HUES6 (cell line): ENCODE results near the gene ZFPM1.

Experiments used
- H3K27ac ChIP-seq: 2 replicates; pipeline ENCODE4 v1.7.0; 2013; ENCODE audit warnings: low read depth, mild to moderate bottlenecking, low read length, inconsistent platforms
- H3K27me3 ChIP-seq: 2 replicates; pipeline ENCODE4 v1.6.1; 2013; ENCODE audit warnings: low read length; ENCODE audit not compliant: control insufficient read depth, insufficient read depth
- H3K36me3 ChIP-seq: 2 replicates; pipeline ENCODE4 v1.6.1; 2013; ENCODE audit warnings: low read length; ENCODE audit not compliant: control insufficient read depth, insufficient read depth
- H3K4me1 ChIP-seq: 2 replicates; pipeline ENCODE4 v1.6.1; 2013; ENCODE audit warnings: low read length; ENCODE audit not compliant: control insufficient read depth, insufficient read depth
- H3K4me3 ChIP-seq: 2 replicates; pipeline ENCODE4 v1.5.1; 2013; ENCODE audit warnings: low read depth, low read length
- H3K9ac ChIP-seq: one replicate; pipeline ENCODE4 v1.6.1; 2013; ENCODE audit warnings: mild to moderate bottlenecking, low read length
- H3K9me3 ChIP-seq: 2 replicates; pipeline ENCODE4 v1.6.1; 2013; ENCODE audit warnings: low read depth, low read length; ENCODE audit not compliant: control insufficient read depth, insufficient read depth

Gene ZFPM1

DNA sequence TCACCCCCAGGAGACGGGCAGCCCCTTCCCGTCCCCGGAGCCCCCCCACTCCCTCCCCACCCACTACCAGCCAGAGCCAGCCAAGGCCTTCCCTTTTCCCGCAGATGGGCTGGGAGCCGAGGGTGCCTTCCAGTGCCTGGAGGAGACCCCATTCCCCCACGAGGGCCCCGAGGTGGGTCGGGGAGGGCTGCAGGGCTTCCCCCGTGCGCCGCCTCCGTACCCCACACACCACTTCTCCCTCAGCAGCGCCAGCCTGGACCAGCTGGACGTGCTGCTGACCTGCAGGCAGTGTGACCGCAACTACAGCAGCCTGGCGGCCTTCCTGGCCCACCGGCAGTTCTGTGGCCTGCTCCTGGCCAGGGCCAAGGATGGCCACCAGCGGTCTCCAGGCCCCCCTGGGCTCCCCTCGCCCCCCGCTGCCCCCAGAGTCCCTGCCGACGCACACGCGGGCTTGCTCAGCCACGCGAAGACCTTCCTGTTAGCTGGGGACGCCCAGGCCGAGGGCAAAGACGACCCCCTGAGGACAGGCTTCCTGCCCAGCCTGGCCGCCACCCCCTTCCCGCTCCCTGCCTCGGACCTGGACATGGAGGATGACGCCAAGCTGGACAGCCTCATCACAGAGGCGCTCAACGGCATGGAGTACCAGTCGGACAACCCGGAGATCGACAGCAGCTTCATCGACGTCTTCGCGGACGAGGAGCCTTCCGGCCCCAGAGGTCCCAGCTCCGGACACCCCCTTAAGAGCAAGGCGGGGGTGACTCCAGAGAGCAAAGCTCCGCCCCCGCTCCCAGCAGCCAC, 23.5 kb upstream of the ZFPM1 start:
- no peaks in the 10 kb centered on the region for H3K36me3 ChIP-seq
- H3K27me3 ChIP-seq: peaks cover 4% of the 10 kb centered on the region; the same call in 1 of the 2 replicates
- H3K9ac ChIP-seq: no peak overlapping the region
- H3K27ac ChIP-seq: no peak overlapping the region
- no peak overlapping the region for H3K4me3 ChIP-seq
- no peaks in the 10 kb centered on the region for H3K9me3 ChIP-seq
- no peaks in the 10 kb centered on the region for H3K4me1 ChIP-seq

DNA sequence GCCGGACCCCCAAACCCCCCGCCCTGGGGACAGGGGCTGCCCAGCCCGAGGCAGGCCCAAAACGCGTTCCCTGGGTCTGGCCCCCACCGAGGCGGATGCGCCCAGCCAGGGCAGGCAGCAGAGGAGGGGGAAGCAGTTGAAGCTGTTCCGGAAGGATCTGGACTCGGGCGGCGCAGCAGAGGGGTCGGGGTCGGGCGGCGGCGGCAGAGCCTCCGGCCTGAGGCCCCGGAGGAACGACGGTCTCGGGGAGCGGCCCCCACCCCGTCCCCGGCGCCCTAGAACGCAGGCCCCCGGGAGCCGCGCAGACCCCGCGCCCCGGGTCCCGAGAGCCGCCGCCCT, 22.9 kb upstream of the ZFPM1 start:
- Histone ChIP-seq H3K9me3 (no peaks in the 10 kb centered on the region), H3K4me3 (no peak overlapping the region), H3K27me3 (peaks cover 4% of the 10 kb centered on the region; the same call in 1 of the 2 replicates), H3K9ac (no peak overlapping the region), H3K27ac (no peak overlapping the region), H3K4me1 (no peaks in the 10 kb centered on the region), H3K36me3 (no peaks in the 10 kb centered on the region)

- no peak overlapping the region for H3K9ac ChIP-seq
- no peak overlapping the region for H3K27ac ChIP-seq
- H3K27me3 ChIP-seq: peaks cover 4% of the 10 kb centered on the region; the same call in 1 of the 2 replicates
- H3K4me1 ChIP-seq: no peaks in the 10 kb centered on the region
- no peaks in the 10 kb centered on the region for H3K36me3 ChIP-seq
- no peaks in the 10 kb centered on the region for H3K9me3 ChIP-seq
- no peak overlapping the region for H3K4me3 ChIP-seq
Measured at GRCh38 chr16:88430524-88431446, 22.3 kb upstream of the ZFPM1 start.

- Histone ChIP-seq H3K27me3 (peaks cover 4% of the 10 kb centered on the region; the same call in 1 of the 2 replicates), H3K9me3 (no peaks in the 10 kb centered on the region), H3K27ac (no peak overlapping the region), H3K4me1 (no peaks in the 10 kb centered on the region), H3K9ac (no peak overlapping the region), H3K4me3 (no peak overlapping the region), H3K36me3 (no peaks in the 10 kb centered on the region)
Measured at GRCh38 chr16:88431651-88432050, 21.4 kb upstream of the ZFPM1 start.

DNA sequence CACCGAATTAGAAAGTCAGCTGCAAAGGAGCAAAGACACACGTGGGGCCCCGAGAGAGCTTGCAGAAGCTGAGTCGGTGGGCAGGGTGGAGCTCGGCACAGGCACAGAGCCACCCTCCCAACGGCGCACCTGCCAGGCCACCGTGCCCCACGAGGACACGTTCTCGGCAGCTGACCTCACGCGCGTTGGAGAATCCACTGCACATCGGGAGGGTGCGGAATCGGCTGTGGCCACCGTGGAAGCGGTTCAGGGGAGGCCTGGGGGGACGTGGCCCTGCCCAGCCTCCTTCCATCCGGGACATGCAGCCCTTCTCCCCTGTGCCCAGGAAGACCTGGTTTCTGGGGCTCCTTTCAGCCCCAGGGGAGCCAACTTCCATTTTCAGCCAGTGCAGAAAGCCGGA, 20.9 kb upstream of the ZFPM1 start:
- Histone ChIP-seq H3K9me3 (no peaks in the 10 kb centered on the region), H3K36me3 (no peaks in the 10 kb centered on the region), H3K9ac (no peak overlapping the region), H3K27ac (no peak overlapping the region), H3K27me3 (peaks cover 4% of the 10 kb centered on the region; the same call in 1 of the 2 replicates), H3K4me1 (no peaks in the 10 kb centered on the region), H3K4me3 (no peak overlapping the region)

- Histone ChIP-seq H3K9ac (no peak overlapping the region), H3K9me3 (no peaks in the 10 kb centered on the region), H3K4me1 (no peaks in the 10 kb centered on the region), H3K4me3 (no peak overlapping the region), H3K27me3 (peaks cover 6% of the 10 kb centered on the region; the same call in 1 of the 2 replicates), H3K36me3 (no peaks in the 10 kb centered on the region), H3K27ac (no peak overlapping the region)
Measured at GRCh38 chr16:88432753-88433152, 20.3 kb upstream of the ZFPM1 start.

DNA sequence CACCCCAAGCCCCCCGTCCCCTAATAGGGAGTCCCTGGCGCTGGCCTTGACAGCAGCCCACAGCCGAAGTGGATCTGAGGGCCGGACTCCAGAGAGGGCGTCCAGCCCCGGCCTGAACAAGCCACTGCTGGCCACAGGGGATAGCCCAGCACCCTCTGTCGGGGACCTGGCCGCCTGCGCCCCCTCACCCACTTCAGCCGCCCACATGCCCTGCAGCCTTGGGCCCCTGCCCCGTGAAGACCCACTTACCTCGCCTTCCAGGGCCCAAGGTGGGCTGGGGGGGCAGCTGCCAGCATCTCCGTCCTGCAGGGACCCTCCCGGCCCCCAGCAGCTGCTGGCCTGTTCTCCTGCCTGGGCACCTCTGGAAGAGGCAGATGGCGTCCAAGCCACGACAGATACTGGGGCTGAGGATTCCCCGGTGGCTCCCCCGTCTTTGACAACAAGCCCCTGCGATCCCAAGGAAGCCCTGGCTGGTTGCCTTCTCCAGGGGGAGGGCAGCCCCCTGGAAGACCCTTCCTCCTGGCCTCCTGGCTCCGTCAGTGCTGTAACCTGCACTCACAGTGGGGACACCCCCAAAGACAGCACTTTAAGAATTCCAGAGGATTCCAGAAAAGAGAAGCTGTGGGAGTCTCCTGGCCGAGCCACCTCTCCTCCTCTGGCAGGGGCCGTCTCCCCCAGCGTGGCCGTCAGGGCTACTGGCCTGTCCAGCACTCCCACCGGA, 19.3 kb upstream of the ZFPM1 start:
- Histone ChIP-seq H3K4me3 (no peak overlapping the region), H3K9ac (no peak overlapping the region), H3K4me1 (no peaks in the 10 kb centered on the region), H3K36me3 (no peaks in the 10 kb centered on the region), H3K27ac (no peak overlapping the region), H3K27me3 (peaks cover 14% of the 10 kb centered on the region; the same call in 1 of the 2 replicates), H3K9me3 (no peaks in the 10 kb centered on the region)

DNA sequence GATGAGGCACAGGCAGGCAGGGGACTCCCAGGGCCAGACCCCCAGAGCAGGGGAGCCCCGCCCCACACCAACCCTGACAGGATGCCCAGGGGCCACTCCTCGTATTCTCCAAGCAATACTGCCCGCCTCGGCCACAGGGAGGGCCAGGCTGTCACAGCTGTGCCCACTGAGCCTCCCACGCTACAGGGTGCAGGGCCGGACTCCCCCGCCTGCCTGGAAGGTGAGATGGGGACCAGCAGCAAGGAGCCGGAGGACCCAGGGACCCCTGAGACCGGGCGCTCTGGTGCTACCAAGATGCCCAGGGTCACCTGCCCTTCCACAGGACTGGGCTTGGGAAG, 18.8 kb upstream of the ZFPM1 start:
- Histone ChIP-seq H3K4me1 (no peaks in the 10 kb centered on the region), H3K36me3 (no peaks in the 10 kb centered on the region), H3K9ac (no peak overlapping the region), H3K27ac (no peak overlapping the region), H3K4me3 (no peak overlapping the region), H3K27me3 (peaks cover 14% of the 10 kb centered on the region; the same call in 1 of the 2 replicates), H3K9me3 (no peaks in the 10 kb centered on the region)

GRCh38 chr16:88434746-88435145, 18.3 kb upstream of the ZFPM1 start:
- no peak overlapping the region for H3K27ac ChIP-seq
- H3K4me1 ChIP-seq: no peaks in the 10 kb centered on the region
- no peak overlapping the region for H3K4me3 ChIP-seq
- H3K27me3 ChIP-seq: peaks cover 14% of the 10 kb centered on the region; the same call in 1 of the 2 replicates
- H3K36me3 ChIP-seq: no peaks in the 10 kb centered on the region
- no peaks in the 10 kb centered on the region for H3K9me3 ChIP-seq
- H3K9ac ChIP-seq: no peak overlapping the region

GRCh38 chr16:88435437-88436355, 17.4 kb upstream of the ZFPM1 start:
- Histone ChIP-seq H3K4me1 (no peaks in the 10 kb centered on the region), H3K27ac (no peak overlapping the region), H3K9ac (no peak overlapping the region), H3K9me3 (no peaks in the 10 kb centered on the region), H3K27me3 (peaks cover 14% of the 10 kb centered on the region; the same call in 1 of the 2 replicates), H3K4me3 (no peak overlapping the region), H3K36me3 (no peaks in the 10 kb centered on the region)
